GM19452 (cell line): ENCODE data around the gene CTNNBL1.

Experiments used
- ATAC-seq: cut with Tn5 transposase; IDR thresholded peaks from one replicate; pipeline ENCODE4 v1.9.1; 2021; ENCODE audit not compliant: unreplicated experiment

CTNNBL1 gene

DNA sequence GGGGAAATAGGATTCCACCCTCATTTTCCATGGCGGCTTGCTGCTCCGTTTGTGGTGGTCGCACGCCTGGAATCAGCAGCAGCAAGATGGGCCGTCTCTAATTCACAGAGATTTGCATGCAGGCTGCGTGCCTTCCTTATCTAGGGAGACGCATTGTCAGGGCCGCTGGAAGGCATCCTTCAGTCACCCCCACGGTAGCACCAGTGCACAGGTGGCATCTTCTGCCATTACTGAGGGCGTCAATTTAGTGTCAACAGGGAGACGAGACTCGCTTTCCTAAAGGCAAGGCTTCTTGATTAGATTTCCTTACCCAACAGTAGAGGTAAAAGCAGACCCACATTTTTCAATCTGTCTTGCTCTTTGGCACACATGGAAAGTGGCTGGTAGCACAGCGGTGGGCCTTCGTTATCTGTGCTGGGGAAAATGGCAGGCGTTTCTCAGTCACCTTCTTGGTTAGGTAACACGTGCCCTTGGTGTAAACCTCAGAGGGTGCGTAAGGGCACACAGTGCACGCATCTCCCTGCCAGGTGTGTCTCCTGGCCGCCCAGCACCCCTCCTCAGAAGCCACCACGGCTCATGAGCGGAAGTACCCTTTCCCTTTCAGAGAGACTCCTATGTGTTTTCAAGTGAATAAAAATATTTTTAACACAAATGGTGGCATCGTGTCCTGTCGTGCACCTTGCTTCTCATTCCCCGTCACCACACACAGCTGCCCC is 181.8 kb downstream of the CTNNBL1 start:
- no peak for ATAC-seq

DNA sequence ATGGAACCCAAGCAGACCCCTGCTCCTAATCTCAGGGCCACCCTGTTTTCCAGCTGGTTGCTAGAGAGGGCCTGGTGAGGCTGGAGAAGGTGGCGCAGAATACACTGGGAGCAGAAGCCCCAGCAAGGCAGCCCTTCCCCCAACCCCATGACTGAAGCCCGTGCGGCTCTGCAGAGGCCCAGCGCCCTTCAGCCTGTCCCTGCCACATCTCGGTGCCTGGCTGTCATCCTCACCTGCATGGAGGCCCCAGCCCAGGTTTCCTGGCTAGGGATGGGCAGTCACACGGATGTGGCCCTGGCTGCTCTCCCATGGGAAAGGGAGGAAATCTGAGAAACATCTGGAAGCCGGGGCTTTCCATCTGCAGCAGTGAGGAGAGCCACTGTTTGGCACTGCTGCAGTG is 183.0 kb downstream of the CTNNBL1 start:
- ATAC-seq, result no peak

DNA sequence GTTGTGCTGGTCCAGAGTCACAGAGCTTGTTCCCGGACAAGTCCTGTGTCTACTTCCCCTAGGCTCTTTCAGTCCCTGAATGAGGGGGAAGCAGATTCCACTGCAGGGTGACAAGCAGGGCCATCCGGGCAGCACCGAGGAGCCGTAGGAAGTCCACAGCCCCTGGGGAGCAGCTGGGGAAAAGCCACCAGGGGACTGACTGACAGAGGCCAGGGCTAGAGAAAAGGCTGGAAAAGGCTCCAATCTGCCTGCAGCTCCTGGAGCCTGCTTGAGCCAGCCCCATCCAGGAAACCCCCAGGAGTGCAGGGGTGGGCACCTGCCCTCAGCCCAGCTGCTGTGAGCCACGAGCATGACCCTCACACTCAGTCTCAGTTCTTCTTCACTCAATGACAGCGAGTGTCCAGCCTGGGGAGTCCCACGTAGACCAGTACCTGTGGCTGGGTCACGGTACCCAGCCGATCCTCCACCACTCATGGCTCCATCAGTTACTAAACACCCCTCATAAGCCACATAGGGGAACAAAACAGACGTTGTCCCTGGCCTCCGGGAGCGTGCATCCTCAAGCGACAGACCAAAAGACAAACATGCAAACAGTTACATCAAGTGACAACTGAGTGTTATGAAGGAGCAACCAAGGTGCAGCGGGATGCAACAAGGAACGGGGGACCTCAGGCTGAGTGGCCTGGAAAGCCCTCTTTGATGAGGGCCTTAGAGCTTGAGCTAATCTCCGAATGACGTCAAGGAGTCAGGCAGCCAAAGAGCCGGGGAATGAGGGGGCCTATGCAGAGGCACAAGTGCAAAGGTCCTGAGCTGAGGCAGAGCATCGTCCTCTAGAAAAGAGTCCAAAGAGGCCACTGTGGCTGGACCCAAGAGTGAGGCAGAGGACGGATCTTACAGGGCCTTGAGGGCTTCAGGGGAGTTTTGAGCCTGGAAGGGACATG is 184.3 kb downstream of the CTNNBL1 start:
- ATAC-seq, result no peak

DNA sequence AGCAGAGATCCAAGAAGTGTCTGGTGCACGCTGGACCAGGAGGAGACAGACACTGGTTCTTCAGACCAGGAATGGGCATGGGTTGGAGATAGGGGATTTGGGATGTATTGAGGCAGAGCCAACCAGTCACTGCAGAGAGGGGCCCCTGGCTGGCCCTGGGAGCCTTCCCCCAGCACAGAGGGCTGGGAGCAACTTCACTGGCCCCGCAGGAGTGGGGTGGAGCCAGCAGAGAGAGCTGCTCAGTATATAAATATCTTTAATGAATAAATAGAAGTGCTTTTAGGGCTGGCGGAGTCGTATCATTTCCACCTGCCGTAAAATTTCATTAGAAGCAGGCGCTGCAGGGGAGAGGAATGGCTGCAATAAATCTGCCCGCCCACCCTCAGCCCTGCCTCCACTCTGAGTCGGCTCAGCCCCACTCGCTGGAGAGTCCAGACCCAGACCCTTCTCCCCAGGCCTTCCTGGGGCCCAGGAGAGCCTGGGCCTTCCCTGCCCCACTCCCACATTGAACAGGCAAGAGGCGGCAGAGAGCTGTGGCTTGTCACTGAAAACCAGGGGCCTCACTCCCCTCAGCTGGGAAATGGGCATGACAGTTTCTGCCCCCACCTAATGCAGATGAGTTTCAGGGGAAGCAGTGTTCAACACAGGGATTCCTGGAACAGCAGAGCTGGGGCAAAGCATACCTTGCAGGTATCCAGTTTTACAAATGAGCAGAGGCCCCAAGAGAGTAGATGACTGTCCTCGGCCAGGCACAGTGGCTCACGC is 185.2 kb downstream of the CTNNBL1 start:
- ATAC-seq, result no peak

DNA sequence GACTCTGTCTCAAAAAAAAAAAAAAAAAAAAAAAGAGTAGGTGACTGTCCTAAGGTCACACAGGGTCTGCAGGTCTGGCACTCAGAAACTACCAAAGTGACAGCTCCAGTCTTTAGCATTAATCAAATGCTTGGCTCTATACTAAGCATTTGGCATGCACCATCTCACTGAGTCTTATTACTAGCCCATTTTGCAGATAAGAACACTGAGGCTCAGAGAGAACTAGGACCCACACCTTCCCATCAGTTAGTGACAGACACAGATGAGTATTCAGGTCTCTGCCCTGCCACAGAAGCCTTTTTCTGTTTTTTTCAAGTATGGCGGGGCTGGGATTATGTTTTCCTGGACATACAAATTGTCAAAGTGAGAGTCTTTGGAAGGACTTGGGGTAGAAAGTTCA is 186.0 kb downstream of the CTNNBL1 start:
- no peak for ATAC-seq

DNA sequence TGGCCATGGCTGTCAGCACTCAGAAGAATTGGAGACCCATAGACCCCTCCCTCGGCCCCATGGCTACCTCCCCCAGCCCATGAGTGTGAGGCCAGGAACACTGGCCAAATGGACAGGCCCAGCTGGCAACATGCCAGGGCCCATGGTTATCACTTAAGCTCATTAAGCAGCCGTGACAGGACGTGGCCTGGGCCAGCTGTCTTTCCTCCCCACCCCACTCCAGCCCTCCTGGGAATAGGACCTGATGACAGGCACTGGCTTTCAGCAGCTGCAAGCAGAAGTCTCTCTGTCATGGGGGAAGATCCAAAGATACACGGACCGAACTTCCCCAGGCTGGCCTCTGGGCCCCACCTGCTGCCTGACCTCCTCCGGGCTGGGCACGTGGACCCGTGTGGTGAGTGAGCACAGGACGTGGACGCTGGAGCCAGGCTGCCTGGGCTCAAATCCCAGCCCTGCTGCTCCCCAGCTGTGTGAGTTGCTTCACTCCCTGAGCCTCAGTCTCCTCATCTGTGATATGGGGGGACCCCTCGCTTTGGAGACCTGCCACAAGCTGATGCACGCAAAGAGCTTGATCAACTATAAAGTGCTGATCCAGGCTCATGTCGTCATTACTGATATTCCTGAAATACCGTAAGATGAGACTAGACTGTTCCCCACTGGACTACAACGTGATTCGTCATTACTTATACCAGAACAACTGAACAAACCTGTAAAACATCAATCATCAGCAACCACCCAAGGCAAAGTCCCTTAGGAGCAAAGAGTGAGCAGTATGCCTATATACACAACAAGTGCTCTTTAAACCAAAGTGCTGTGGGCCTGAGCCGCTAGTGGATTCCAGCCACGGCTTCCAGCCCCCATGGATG is 187.1 kb downstream of the CTNNBL1 start:
- no peak for ATAC-seq

DNA sequence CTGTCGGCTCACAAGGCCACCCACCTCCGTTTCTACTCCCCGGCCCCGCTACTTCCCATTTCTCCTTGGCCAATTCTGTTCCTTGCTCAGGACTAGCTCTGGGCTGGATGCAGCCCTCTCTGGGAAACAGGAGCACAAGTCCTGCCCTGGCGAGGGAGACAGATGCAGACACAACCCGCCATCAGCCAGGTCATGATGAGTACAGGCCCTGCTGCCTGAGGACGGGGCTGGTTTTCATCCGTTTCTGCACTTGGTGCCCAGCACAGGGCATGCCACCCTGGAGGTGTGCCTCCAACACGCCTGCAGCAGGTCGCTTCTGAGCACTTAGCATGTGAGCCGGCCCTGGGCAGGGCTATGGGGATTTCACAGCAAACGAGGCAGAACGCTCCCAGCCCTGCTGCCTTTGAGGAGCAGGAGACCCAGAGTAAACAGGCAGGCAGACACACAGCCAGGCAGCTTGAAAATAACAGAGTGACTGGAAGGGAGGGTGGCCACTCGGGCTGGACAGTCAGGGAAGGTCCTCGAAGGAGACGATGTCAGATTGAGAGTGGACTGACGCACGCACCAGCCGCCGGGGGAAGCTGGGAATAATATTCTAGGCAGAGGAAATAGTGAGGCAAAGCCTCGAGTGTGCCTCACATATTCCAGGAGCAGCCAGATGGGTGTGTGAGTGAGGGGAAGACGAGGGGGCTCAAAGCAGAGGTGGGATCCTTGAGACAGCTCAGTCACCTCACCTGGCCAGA is 187.9 kb downstream of the CTNNBL1 start:
- no peak for ATAC-seq

DNA sequence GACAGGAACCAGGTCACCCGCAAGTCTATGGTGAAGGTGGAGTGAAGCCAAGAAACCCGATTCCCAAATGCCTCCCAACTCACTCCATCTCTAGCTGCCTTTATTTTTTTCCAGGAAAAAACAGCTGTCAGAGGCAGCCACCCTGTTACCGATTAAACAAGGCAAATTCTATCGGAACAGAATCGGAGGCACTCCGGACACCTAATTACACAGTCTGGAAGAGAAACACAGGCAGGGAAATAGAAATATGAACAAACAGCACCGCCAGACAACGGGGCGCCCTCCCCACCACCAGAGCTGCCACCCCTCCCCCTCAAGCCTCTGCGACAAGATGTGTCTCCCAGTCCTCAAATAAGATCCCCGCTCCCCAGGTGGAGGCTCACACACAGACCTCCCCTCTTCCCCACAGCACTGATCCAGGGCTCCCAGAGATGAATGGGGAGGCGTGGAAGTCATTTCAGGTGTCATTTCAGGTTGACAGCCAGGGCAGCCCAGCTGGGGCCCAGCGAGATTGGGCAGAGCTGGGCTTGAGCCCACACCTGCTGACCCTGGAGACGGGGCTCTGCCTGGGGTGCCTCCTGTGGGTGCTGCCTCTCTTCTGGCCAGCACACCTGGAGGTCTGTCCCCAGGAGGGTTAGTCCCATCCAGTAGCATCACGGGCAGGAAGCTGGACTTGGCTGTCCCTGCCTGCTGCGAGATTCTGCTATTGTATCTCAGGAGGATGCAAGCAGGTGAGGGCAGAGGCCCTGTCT is 189.3 kb downstream of the CTNNBL1 start:
- no peak for ATAC-seq

DNA sequence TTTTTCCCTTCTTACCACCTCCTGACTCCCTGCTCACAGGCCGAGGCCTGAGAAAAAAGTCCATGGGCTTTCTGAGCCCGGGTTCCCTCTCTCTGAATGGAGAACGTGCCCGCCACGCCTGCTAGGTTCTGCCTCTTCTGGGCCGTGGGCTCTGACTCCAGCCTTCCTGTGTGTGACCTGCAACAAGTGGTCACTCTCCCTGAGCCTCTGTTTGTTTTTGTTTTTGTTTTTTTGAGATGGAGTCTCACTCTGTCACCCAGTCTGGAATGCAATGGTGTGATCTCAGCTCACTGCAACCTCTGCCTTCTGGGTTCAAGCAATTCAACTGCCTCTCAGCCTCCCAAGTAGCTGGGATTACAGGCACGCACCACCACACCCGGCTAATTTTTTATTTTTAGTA is 191.2 kb downstream of the CTNNBL1 start:
- ATAC-seq, result no peak

DNA sequence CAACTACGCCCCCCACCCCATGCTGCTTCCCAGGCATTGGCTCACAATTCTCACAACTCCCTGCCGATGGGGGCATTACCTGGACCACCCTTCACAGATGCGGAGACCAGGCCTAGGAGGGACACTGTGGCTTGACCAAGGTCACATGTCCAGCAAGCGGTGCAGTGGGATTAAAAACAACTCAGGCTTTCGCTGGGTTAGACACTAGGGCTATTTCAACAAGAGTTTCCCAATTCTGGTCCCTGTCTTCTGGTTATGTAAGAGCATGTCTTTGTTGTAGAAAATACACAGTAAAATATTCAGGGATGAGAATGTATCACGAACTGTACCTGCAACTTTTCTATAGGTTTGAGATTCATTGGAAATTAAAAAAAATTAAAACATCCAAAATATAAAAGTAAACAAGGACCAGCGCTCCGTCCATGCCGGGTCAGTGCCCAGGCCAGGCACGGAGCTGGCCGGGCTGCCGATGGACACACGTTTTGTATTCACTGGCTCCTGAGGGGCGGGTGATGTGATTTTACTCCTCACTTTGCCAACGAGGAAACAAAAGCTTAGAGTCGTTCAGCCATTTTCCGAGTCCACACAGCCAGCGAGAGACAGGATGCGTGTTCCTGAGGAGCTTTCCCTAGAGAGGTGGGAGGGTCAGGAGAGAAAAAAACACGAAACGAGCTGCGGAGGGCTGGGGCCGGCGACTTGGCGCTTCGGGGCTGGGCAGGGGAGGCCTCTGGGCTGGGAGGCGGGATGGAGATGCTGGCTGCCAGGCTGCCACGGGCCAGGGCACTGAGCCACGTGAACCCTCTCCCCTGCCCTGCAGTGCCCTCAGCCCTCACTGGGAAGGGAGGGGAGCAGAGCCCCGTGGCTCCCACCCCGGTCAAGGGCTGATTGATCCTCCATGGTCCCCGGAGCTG is 192.0 kb downstream of the CTNNBL1 start:
- no peak for ATAC-seq

DNA sequence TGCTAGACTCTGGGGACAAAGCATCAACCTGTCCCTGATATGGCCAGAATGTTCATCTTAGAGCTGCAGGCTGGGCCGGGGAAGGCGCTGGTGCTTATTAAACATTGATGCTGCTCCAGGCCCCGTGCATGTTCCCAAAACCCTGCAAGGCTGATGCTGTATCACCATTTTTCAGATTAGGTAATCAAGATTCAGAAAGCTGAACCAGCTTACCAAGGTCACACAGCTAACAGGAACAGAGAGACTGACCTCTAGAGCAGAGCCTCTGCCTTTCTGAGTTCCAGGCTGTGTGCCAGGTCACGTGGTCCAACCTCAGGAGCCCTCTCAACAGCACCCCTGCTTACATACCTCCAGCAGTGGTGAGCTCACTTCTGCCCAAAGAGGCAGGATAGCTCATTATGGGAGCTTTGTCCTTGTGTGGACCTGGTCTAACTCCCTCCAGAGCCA is 193.0 kb downstream of the CTNNBL1 start:
- no peak for ATAC-seq

DNA sequence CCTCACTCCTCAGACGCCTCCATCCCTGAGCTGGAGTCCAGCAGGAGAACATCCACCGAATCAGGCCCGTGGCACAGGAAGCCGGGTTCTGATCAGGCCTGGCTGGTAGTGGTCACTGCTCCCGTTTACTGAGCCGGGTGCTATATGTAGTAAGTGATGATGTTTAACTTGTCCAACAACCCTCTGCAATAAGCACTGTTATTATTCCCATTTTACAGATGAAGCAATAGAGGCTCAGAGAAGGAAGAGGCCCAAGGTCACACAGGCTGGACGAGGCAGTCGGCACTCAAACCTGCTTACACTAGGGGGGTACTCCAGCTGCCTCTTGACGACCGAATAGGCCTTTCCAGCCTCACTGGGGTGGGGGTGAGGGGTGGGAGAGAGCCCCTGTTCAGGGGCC is 194.8 kb downstream of the CTNNBL1 start:
- ATAC-seq, result no peak

DNA sequence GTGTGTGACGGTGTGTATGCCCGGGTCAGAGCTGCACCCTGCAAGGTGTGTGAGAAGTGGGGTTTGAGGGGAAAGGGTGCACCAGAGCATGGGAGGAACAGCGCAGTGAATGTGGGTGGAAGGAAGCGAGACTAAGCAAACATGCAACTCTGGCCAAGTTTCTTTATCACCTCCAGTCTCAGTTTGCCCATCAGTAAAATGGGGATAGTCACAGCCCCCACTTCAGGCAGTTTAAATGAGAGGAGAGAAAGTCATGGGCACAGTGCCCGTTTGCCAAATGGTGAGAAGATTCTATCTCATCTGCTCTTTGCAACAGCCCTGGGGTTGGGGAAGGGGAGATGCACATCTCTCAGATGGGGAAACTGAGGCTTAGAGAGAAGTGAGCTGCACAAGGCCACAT is 196.3 kb downstream of the CTNNBL1 start:
- ATAC-seq, result no peak

DNA sequence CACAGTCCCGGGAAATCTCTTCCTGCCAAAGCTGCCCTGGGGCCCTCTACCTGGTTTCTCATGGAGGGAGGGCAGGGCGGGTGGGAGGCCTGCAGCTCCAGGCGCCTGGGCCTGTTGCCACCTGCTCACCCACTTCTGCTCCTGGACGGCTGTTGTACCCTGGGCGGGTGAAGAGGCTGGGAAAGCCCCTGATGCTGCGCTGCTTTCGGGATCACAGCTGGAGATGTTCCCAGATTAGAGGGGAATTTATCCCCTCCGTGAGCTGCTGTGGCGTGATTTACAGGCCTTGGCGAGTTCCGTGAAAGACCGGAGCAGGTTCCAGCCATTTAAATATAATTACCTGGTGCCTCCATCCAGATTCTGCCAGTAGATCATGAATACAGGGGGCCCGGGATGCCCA is 196.8 kb downstream of the CTNNBL1 start:
- ATAC-seq, result no peak

DNA sequence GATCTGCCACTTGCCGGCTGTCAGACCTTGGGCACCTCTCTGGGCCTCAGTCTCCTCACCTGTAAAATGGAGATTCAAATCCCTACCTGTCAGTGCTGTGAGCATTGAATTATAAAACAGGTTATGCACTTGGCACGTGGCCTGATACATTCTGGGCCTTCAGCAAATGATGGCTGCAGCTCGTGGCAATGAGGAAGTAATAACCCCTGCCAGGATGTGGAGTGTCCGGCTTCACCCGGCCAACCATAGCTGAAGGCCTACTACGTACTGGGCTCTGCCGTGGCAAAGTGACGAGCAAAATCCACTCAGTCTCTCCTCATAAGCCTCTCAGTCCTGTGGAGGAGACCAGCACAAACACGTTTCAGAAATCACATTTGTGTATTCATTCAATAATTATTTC is 198.2 kb downstream of the CTNNBL1 start:
- no peak for ATAC-seq

DNA sequence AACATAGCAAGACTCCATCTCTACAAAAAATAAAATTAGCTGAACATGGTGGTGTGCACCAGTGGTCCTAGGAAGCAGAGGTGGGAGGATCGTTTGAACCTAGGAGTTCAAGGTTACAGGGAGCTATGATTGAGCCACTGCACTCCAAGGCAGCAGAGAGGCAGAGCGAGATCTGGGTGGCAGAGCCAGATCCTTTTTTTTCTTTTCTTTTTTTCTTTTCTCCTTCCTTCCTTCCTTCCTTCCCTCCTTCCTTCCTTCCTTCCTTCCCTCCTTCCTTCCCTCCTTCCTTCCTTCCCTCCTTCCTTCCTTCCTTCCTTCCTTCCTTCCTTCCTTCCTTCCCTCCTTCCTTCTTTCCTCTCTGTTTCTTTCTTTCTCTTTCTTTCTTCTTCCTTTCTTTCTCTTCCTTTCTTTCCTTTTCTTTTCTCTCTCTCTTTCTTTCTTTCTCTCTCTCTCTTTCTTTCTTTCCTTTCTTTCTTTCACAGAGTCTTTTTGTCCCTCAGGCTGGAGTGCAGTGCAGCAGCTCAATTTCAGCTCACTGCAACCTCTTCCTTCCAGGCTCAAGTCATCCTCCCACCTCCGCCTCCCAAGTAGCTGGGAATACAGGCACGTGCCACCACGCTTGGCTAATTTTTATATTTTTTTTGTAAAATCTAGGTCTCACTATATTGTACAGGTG is 199.9 kb downstream of the CTNNBL1 start:
- ATAC-seq, result no peak

DNA sequence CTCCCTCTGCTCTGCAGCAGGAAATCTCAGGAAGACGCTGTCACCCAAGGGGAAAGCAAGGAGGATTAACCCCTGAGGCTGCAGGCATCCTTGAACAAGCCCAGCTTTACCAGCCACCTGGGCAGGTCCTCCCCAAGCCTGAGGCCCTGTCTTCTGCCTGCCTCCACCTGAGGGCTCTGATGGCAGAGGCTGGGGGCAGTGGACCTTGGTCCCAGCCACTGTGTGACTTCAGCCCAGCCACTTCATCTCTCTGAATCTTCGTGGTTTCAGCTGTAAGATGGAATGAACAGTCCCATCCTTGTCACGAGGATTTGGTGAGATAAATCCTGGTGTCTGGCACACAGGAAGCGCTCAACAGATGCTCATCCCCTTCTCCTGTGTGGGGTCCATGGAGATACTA is 200.6 kb downstream of the CTNNBL1 start:
- no peak for ATAC-seq

DNA sequence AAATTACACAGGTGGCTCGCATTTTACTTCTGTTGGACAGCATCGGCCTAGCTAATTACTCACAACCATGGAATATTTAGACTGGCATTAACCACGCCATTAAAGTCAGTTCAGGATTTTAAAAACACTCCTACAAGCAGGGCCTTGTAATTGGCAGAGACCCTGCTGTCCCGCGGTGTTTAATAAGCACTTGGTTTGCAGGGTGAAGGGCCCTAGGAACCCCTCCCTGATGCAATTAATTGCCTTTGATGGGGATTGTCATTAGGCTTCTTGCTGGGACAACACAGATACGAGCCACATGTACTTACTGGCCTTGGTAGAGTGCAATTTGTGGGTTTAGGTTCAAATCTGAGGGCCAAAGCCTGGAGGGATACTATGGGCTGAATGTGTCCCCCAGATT is 201.3 kb downstream of the CTNNBL1 start:
- ATAC-seq, result no peak
